Measurements from ENCODE around the gene ACVR1B. TPM values are rescaled to one million over a fixed set of nuclear protein-coding genes. Genes with fewer than 3 reads are reported as not detected.

The ACVR1B gene
- polyA plus RNA-seq, 1 donor = 52.6 TPM

DNA sequence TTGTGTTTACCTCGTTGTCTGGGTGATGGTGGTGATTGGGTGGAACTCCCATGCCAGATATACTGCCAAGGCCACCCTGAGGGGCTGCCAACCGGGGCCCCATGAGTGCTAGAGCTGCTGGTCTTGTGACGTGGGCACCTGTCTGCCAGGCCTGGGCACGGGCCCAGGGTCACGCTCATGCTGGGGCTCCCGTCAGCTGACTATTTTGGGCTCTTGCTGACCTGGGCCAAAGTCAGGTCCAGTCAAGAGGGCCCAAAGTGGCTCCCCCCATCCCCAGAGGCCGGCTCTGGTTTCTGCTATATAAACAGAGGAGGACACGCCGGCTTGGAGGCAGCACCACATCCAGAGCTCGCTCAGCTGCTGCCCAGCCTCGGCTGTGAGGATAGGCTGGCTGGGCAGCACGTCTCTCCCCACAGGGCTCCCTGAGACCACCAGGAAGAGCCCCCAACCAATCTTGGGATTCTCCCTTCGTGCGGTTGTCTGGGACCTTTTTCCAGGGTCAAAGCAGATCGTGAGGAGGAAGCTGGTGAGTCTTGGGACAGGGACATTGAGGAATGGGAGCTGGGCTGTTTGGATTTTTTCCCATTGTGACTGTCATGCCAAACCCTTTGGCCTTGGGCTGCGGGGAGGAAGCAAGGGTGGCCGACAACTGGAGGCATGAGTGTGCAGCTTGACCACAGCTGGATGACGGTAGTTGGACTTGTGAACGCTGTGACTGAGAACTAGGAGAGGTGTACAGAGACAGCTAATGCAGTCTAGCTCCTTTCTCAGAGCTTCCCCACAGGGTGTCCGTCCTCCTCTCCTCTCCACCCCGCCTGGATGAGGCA lies 92.1 kb downstream of the ACVR1B start:
- no peak for DNase-seq

DNA sequence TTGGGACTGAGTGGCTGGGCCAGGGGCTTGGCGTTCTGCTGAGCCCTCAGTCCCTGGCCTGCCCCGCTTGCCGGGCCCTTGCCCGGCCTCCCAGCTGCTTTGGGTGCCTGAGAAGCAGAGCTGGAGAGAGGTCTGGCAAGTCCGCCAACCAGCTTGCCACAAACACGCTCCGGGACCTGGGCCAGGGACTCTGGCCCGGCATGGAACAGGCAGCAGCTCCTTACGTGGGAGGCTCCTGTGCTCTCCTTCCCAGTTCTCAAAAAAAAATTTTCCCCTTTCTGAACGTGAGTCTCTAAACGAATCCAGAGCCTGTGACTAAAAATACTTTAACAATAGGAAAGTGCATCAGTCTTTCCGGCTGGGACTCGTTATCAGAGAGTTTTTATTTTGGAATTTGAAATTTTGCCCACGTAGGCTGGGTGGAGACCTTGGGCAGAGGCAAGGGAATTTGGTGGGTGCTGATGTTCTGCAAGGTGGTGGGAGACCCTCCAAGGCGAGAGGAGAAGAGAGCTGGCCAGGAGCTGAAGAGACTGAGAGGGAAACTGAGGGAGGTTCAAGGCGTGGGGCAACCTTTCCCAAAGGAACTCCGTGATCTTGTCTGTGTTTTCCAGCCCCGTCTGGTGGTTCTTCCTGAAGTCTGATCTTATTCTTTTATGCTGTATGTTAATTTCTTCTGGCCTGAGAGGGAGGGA lies 92.9 kb downstream of the ACVR1B start:
- no peak for DNase-seq

DNA sequence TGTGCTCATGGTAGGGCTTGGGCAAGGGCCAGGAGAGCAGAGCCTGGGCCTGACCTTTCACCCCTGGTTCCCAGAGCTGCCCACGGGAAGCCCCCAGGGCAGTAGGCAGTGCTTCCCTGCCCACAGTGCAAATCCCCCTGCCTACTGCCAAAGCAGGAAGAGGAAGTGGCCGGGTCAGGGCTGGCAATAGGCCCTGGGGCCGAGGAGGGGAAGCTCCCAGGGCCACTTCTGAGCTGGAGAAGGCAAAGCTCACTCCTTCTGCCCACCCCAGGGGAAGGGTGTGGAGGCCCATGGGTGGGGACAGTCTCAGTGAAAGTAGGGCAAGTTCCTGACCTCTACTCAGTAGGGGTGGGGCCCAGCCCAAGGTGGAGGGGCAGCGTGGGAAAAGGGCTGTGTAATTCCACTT lies 94.3 kb downstream of the ACVR1B start:
- no peak for DNase-seq

Other genes starting within 250 kb of the ACVR1B start
- gene FIGNL2, start 103.0 kb upstream of the ACVR1B start, polyA plus RNA-seq (ENCODE audit: insufficient read length) = 3.4 TPM
- 0.17 TPM for gene ANKRD33, start 63.6 kb upstream of the ACVR1B start, polyA plus RNA-seq (ENCODE audit: insufficient read length)
- gene ACVRL1, start 44.2 kb upstream of the ACVR1B start, polyA plus RNA-seq (ENCODE audit: insufficient read length) = 28.2 TPM
- 23.4 TPM for gene TAMALIN, start 55.2 kb downstream of the ACVR1B start, polyA plus RNA-seq (ENCODE audit: insufficient read length)
- gene NR4A1, start 99.7 kb downstream of the ACVR1B start, polyA plus RNA-seq (ENCODE audit: insufficient read length) = 29.5 TPM
- gene ATG101, start 118.3 kb downstream of the ACVR1B start, polyA plus RNA-seq (ENCODE audit: insufficient read length) = 23.4 TPM
- gene SMIM41, start 128.0 kb downstream of the ACVR1B start, polyA plus RNA-seq (ENCODE audit: insufficient read length) = not detected
- gene KRT80, start 240.3 kb downstream of the ACVR1B start, polyA plus RNA-seq (ENCODE audit: insufficient read length) = 0.80 TPM